ENCODE measurements around the gene KIAA0513. TPM values are rescaled to one million over a fixed set of nuclear protein-coding genes. Genes with fewer than 3 reads are reported as not detected.

The KIAA0513 gene
- total RNA-seq, 1 donor from 2014 or later = 12.9 TPM

DNA sequence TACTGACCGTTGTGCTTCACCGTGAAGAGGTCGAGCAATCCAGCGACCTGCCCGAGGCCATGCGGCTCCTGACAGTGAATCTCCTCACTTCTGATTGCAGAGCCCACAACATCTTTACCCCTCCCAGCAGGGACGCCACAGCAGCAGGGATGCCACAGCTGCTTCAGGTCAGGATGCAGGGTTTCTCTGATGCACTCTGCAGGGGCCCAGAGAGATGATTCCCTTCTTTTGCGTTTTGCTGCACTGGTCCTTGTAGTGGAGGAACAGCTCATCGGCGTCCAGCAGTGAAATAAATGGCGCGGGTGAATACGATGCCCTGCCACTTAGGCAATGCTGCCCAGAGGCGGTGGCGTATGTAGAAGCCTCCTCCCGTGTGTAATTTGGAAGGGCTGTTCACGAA lies 5.6 kb downstream of the KIAA0513 start:
- TF ChIP-seq, protein P1, sequence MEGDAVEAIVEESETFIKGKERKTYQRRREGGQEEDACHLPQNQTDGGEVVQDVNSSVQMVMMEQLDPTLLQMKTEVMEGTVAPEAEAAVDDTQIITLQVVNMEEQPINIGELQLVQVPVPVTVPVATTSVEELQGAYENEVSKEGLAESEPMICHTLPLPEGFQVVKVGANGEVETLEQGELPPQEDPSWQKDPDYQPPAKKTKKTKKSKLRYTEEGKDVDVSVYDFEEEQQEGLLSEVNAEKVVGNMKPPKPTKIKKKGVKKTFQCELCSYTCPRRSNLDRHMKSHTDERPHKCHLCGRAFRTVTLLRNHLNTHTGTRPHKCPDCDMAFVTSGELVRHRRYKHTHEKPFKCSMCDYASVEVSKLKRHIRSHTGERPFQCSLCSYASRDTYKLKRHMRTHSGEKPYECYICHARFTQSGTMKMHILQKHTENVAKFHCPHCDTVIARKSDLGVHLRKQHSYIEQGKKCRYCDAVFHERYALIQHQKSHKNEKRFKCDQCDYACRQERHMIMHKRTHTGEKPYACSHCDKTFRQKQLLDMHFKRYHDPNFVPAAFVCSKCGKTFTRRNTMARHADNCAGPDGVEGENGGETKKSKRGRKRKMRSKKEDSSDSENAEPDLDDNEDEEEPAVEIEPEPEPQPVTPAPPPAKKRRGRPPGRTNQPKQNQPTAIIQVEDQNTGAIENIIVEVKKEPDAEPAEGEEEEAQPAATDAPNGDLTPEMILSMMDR (conservative IDR thresholded peaks at IDR 0.05) = no peak
- Mint-ChIP-seq H3K27ac (no peak overlapping the region), H3K4me3 (no peak overlapping the region), H3K4me1 (ENCODE audit: unreplicated experiment) (peaks cover 28% of the 10 kb centered on the region), H3K27me3 (peaks cover 21% of the 10 kb centered on the region), H3K36me3 (no peaks in the 10 kb centered on the region), H3K9me3 (no peaks in the 10 kb centered on the region)
- no peak for DNase-seq (ENCODE audit: extremely low spot score, unreplicated experiment)

- TF ChIP-seq, protein P1 (conservative IDR thresholded peaks at IDR 0.05) = no peak
- DNase-seq (ENCODE audit: extremely low spot score, unreplicated experiment) = no peak
- H3K27me3 Mint-ChIP-seq = peaks cover 6% of the 10 kb centered on the region
- H3K27ac Mint-ChIP-seq = no peak overlapping the region
- no peaks in the 10 kb centered on the region for H3K9me3 Mint-ChIP-seq
- no peaks in the 10 kb centered on the region for H3K36me3 Mint-ChIP-seq
- H3K4me3 Mint-ChIP-seq = no peak overlapping the region
- H3K4me1 Mint-ChIP-seq (ENCODE audit: unreplicated experiment) = peaks cover 20% of the 10 kb centered on the region
Observed at GRCh38 chr16:85034591-85035433, 7.2 kb downstream of the KIAA0513 start.

- H3K4me3 Mint-ChIP-seq = no peak overlapping the region
- TF ChIP-seq, protein P1 (conservative IDR thresholded peaks at IDR 0.05) = no peak
- no peaks in the 10 kb centered on the region for H3K27me3 Mint-ChIP-seq
- no peaks in the 10 kb centered on the region for H3K36me3 Mint-ChIP-seq
- no peak for DNase-seq (ENCODE audit: extremely low spot score, unreplicated experiment)
- H3K4me1 Mint-ChIP-seq (ENCODE audit: unreplicated experiment) = peaks cover 15% of the 10 kb centered on the region
- peak overlapping the region; percentile 32 for H3K27ac Mint-ChIP-seq
- no peaks in the 10 kb centered on the region for H3K9me3 Mint-ChIP-seq
Observed at GRCh38 chr16:85036236-85037049, 8.8 kb downstream of the KIAA0513 start.

DNA sequence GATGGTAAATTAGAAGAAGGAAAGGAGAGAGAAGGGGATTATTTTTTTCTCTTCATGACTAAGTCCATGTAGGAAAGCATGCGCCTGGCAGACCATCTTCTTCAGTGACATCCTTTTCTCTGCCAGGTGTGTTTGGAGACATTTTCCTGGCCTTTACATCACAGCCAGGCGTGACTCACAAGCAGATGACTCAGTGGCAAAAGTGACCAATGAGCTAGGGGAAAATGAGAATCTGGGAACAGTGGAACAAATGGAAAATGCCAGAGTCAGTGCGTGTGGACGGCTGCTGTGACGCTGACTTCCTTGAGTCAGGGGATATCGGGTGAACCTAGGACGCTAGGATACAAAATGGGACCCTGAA lies 9.4 kb downstream of the KIAA0513 start:
- peaks cover 19% of the 10 kb centered on the region for H3K4me1 Mint-ChIP-seq (ENCODE audit: unreplicated experiment)
- no peaks in the 10 kb centered on the region for H3K36me3 Mint-ChIP-seq
- no peak for DNase-seq (ENCODE audit: extremely low spot score, unreplicated experiment)
- no peaks in the 10 kb centered on the region for H3K9me3 Mint-ChIP-seq
- TF ChIP-seq, protein P1 (conservative IDR thresholded peaks at IDR 0.05) = no peak
- no peak overlapping the region for H3K4me3 Mint-ChIP-seq
- no peaks in the 10 kb centered on the region for H3K27me3 Mint-ChIP-seq
- H3K27ac Mint-ChIP-seq = no peak overlapping the region

DNA sequence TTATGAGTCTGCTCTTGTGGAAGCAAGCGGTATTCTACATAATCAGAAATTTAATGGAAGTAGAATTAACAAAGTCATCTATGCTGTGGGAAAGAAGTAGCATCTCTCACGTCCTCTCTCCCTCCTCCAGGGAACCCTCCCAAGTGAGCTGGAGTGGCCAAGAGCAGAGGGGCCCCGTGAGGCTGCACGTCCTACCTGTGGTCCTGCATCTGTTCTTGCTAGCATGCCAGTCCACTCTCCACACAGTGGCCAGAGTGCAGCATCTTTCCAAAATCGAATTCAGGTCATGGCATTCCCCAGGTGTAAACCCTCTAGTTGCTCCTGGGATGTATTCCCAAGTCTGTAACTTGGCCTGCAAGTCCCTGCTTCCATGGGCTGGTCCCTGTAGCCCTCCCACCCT lies 10.1 kb downstream of the KIAA0513 start:
- Mint-ChIP-seq H3K36me3 (no peaks in the 10 kb centered on the region), H3K27me3 (no peaks in the 10 kb centered on the region), H3K9me3 (no peaks in the 10 kb centered on the region), H3K4me1 (ENCODE audit: unreplicated experiment) (peaks cover 24% of the 10 kb centered on the region), H3K27ac (no peak overlapping the region), H3K4me3 (no peak overlapping the region)
- TF ChIP-seq, protein P1 (conservative IDR thresholded peaks at IDR 0.05) = no peak
- no peak for DNase-seq (ENCODE audit: extremely low spot score, unreplicated experiment)
